Mammary epithelial cell (primary cell): Measurements from ENCODE around the gene GAST.

ENCODE experiments used
- CTCF ChIP-seq, 2 donors: IDR thresholded peaks in 1 of 2; conservative IDR thresholded peaks in 1 of 2; 2 replicates each; pipeline ENCODE4 v1.5.1; 2011 to 2012; ENCODE audit warnings: inconsistent platforms in 2 of 2, low read length in 2 of 2, mild to moderate bottlenecking in 2 of 2, control low read depth in 1 of 2, low read depth in 1 of 2; ENCODE audit not compliant: insufficient read depth in 1 of 2; ENCODE audit errors: extremely low read depth in 1 of 2
- EZH2 ChIP-seq: IDR thresholded peaks from 2 replicates; pipeline ENCODE4 v1.6.1; 2012; ENCODE audit warnings: low read length, inconsistent platforms, borderline replicate concordance

GRCh38 chr17:41666237-41666641 lies 45.9 kb upstream of the GAST start:
- TF ChIP-seq CTCF (conservative IDR thresholded peaks at IDR 0.05 in 1 of 2, IDR thresholded peaks at IDR 0.05 in 1 of 2; ENCODE audit: extremely low read depth in 1 of 2, insufficient read depth in 1 of 2, low read depth in 1 of 2, low read length in 2 of 2) (no peak), EZH2 (no peak)
